HepG2 (cell line): ENCODE results near the gene LAMTOR2. TPM values are rescaled to one million over a fixed set of nuclear protein-coding genes. Genes with fewer than 3 reads are reported as not detected.

Source experiments
- AKAP8 ChIP-seq: sonication (generic); formaldehyde crosslinking; IDR thresholded peaks from 2 replicates; pipeline ENCODE4 v1.5.1; 2020; ENCODE audit warnings: mild to moderate bottlenecking, missing genetic modification reagents
- CREB1 ChIP-seq, 2 experiments: fragments of 450-650 bp in 1 of 2; IDR thresholded peaks; 2 replicates each; pipeline ENCODE4 v1.6.1; 2016 to 2017; ENCODE audit warnings: control low read depth in 1 of 2, mild to moderate bottlenecking in 1 of 2, missing compliant biosample characterization in 1 of 2, missing genetic modification characterization in 1 of 2
- MAFG ChIP-seq: sonication (generic); formaldehyde crosslinking; IDR thresholded peaks from 2 replicates; pipeline ENCODE4 v1.5.1; 2020; ENCODE audit warnings: mild to moderate bottlenecking, missing genetic modification reagents
- NCOA5 ChIP-seq: sonication (generic); formaldehyde crosslinking; IDR thresholded peaks from 2 replicates; pipeline ENCODE4 v1.4.0; 2020; ENCODE audit warnings: missing genetic modification reagents
- NFKB2 ChIP-seq: sonication (generic); formaldehyde crosslinking; IDR thresholded peaks from 2 replicates; pipeline ENCODE4 v1.4.0; 2020; ENCODE audit warnings: missing genetic modification reagents, borderline replicate concordance
- TARDBP ChIP-seq: sonication (generic); formaldehyde crosslinking; IDR thresholded peaks from 2 replicates; pipeline ENCODE4 v1.8.0; 2022; ENCODE audit warnings: mild to moderate bottlenecking, missing genetic modification reagents
- TFDP1 ChIP-seq: IDR thresholded peaks from 2 replicates; pipeline ENCODE4 v1.6.1; 2016; ENCODE audit warnings: missing compliant biosample characterization, missing genetic modification reagents, borderline replicate concordance
- ZFP36L1 ChIP-seq: sonication (generic); formaldehyde crosslinking; IDR thresholded peaks from 2 replicates; pipeline ENCODE4 v1.8.0; 2022; ENCODE audit warnings: mild to moderate bottlenecking, missing genetic modification reagents, moderate library complexity
- ZNF121 ChIP-seq: sonication (generic); formaldehyde crosslinking; IDR thresholded peaks from 2 replicates; pipeline ENCODE4 v1.5.0; 2020; ENCODE audit warnings: mild to moderate bottlenecking, missing genetic modification reagents
- ZNF138 ChIP-seq: sonication (generic); formaldehyde crosslinking; IDR thresholded peaks from 2 replicates; pipeline ENCODE4 v1.5.0; 2020; ENCODE audit warnings: mild to moderate bottlenecking, low read depth, missing genetic modification reagents
- ZNF337 ChIP-seq: sonication (generic); formaldehyde crosslinking; IDR thresholded peaks from 2 replicates; pipeline ENCODE4 v1.5.1; 2020; ENCODE audit warnings: missing genetic modification reagents, low read depth, mild to moderate bottlenecking, borderline replicate concordance
- ZNF343 ChIP-seq: sonication (generic); formaldehyde crosslinking; IDR thresholded peaks from 2 replicates; pipeline ENCODE4 v1.4.0; 2020; ENCODE audit warnings: mild to moderate bottlenecking, missing genetic modification reagents
- ZNF407 ChIP-seq: sonication (generic); formaldehyde crosslinking; IDR thresholded peaks from one replicate; pipeline ENCODE4 v1.5.1; 2020; ENCODE audit warnings: mild to moderate bottlenecking, missing genetic modification reagents; ENCODE audit errors: not compliant biosample characterization
- ZNF710 ChIP-seq: sonication (generic); formaldehyde crosslinking; IDR thresholded peaks from 2 replicates; pipeline ENCODE4 v1.5.0; 2020; ENCODE audit warnings: mild to moderate bottlenecking, missing genetic modification reagents, borderline replicate concordance
- ZNF770 ChIP-seq: sonication (generic); formaldehyde crosslinking; IDR thresholded peaks from 2 replicates; pipeline ENCODE4 v1.5.0; 2020; ENCODE audit warnings: mild to moderate bottlenecking, missing genetic modification reagents
- polyA plus RNA-seq, 8 experiments: library from polyadenylated mRNA; depleted of rRNA in 3 of 8; stranded (reverse) in 7 of 8; unstranded in 1 of 8; fragments of >200 nt; fragmentation: Illumina TruSeq in 4 of 8; extraction: Trizol in 4 of 8; gene quantifications; 2 replicates each; pipeline versions ENCODE4 v1.2.1 to v1.2.3, GENCODE V29; 2011 to 2016; ENCODE audit warnings: low read depth in 4 of 8, missing spikeins in 1 of 8, mixed read lengths in 1 of 8; ENCODE audit not compliant: insufficient read depth in 1 of 8
- total RNA-seq, 5 experiments: library from RNA; depleted of rRNA; stranded (reverse); fragments of >200 nt; fragmentation: Illumina TruSeq; extraction: Trizol; gene quantifications; 2 replicates each; pipeline ENCODE4 v1.2.3, GENCODE V29; 2016; ENCODE audit warnings: low read depth in 1 of 5

The LAMTOR2 gene
- total and polyA plus RNA-seq, 2 of the 13 experiments (the other 11 are each of a cell fraction or from before 2014, with no cell fraction given): 36.5 to 66.4 TPM

GRCh38 chr1:156081180-156081916 is 26.8 kb downstream of the LAMTOR2 start (continued):
- TF ChIP-seq NCOA5 (CRISPR knock-in tag) (no peak), ZNF710 (CRISPR knock-in tag) (no peak), ZNF337 (CRISPR knock-in tag) (no peak), AKAP8 (CRISPR knock-in tag) (no peak), ZNF407 (no peak), ZFP36L1 (CRISPR knock-in tag) (no peak), TARDBP (no peak), ZNF121 (0 out of 2 replicates have a peak, but pooled peaks have one; percentile 50), TFDP1 (0 out of 2 replicates have a peak, but pooled peaks have one; percentile 34), ZNF770 (no peak), ZNF343 (CRISPR knock-in tag) (no peak), MAFG (CRISPR knock-in tag) (no peak), CREB1 (IDR thresholded peaks at IDR 0.05) (no peak), CREB1 (CRISPR knock-in tag; IDR thresholded peaks at IDR 0.05) (no peak), ZNF138 (CRISPR knock-in tag) (no peak), NFKB2 (CRISPR knock-in tag) (no peak)
